22Rv1 (cell line): ENCODE measurements around the gene ZNF787.

Experiments
- ZFX ChIP-seq: fragments of 450-650 bp; IDR thresholded peaks from 2 replicates; pipeline ENCODE4 v1.6.1; 2017; ENCODE audit warnings: antibody characterized with exemption, borderline replicate concordance
- TF ChIP-seq, protein P1 (sequence below): fragments of 450-650 bp; IDR thresholded peaks from 2 replicates; pipeline ENCODE4 v1.5.1; 2017; ENCODE audit warnings: mild to moderate bottlenecking

GRCh38 chr19:56123266-56123891, 2.3 kb upstream of the ZNF787 start:
- TF ChIP-seq, protein P1, sequence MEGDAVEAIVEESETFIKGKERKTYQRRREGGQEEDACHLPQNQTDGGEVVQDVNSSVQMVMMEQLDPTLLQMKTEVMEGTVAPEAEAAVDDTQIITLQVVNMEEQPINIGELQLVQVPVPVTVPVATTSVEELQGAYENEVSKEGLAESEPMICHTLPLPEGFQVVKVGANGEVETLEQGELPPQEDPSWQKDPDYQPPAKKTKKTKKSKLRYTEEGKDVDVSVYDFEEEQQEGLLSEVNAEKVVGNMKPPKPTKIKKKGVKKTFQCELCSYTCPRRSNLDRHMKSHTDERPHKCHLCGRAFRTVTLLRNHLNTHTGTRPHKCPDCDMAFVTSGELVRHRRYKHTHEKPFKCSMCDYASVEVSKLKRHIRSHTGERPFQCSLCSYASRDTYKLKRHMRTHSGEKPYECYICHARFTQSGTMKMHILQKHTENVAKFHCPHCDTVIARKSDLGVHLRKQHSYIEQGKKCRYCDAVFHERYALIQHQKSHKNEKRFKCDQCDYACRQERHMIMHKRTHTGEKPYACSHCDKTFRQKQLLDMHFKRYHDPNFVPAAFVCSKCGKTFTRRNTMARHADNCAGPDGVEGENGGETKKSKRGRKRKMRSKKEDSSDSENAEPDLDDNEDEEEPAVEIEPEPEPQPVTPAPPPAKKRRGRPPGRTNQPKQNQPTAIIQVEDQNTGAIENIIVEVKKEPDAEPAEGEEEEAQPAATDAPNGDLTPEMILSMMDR: no peak
- TF ChIP-seq ZFX: no peak
